Body of pancreas (tissue), 4 donors: Measurements from ENCODE around the gene DPP7.

Experiments used
- CTCF ChIP-seq, 7 experiments: fragments of 450-650 bp in 4 of 7; fragments of 200-600 bp in 3 of 7; sonication (generic) in 3 of 7; IDR thresholded peaks; one replicate each; pipeline ENCODE4 v1.5.1; 2016 to 2019; ENCODE audit warnings: antibody characterized with exemption in 7 of 7
- POLR2A ChIP-seq, 3 donors: fragments of 450-650 bp; IDR thresholded peaks; one replicate each; pipeline ENCODE4 v1.6.1; 2016; ENCODE audit warnings: antibody characterized with exemption in 3 of 3, mild to moderate bottlenecking in 2 of 3

- TF ChIP-seq CTCF (IDR thresholded peaks at IDR 0.05) = no peak
- no peak for TF ChIP-seq POLR2A (IDR thresholded peaks at IDR 0.05)
These were observed 44.8 kb upstream of the DPP7 start for GRCh38 chr9:137159105-137160053.
